GM10847 (cell line): ENCODE data around the gene ABCA12.

Experiments used
- POLR2A ChIP-seq: IDR thresholded peaks from 2 replicates; pipeline ENCODE4 v1.6.1; 2011; ENCODE audit not compliant: insufficient read length; ENCODE audit errors: extremely low read depth

The ABCA12 gene

DNA sequence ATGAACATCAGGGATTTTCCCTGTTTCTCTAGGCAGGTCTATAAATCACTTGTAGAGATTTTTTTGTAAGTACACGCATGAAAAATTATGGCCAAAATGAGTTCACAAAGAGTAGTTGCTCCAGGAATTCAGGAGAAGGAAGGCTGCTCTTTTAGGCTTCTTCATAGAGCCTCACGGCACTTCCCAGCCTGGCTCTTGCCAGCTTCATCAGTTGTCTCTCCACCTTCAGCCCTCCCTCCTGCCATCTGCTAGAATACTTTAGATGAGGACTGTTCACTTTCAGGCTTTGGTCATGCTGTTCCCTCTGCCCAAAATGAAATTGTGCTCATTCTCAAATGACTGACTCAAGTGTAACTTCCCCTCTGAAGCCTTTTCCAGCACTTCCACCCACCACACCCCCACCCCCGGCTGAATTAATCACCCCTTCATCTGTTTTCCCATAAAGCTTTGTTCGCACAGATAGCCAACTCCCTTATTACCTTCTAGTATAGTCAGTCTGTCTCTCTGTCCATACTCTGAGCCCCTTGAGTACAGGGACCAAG lies 1.8 kb upstream of the ABCA12 start:
- TF ChIP-seq POLR2A, result no peak

DNA sequence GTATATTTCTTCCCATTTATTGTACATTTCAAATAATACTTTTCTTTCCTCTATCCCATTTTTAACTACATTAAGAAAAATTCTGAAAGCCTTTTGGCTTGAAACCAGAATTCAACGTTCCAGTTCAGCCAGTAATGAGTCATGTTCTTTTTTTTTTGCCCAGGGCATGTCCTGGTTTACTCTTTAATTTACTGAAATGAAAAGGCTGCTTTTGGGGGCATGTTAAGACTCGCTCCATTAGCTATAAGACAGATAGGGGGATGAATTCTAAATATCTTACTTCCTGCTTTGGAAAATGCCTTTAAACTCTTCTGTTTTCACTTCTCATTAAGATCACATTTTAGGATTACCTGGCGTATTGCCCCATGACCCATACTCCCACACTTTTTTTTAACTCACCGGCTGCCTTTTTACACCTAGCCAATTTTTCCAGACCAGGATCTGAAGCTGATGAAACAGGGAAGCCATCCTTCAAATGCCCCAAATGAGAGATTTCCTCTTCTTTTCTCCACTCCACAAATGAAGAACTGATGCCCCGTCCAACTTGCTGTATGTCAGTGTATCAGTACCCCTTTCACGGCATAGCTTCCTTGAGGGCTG lies 585 bp downstream of the ABCA12 start:
- no peak for TF ChIP-seq POLR2A

DNA sequence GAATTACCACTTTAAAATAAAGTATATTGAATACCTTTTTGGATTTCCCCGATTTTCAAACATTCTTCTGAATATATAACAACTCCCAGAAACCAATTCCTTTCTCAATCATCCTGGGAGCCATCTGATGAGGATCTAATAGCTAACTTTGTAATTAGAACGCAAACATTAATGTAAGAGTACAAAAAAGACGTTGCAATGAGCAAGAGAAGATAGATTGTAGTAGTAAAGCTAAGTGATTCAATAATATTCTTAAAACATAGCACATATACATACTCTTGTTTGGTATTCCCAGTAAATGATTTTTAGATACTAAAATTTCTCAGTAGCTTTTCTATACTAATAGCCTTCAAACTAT lies 1.1 kb downstream of the ABCA12 start:
- no peak for TF ChIP-seq POLR2A

DNA sequence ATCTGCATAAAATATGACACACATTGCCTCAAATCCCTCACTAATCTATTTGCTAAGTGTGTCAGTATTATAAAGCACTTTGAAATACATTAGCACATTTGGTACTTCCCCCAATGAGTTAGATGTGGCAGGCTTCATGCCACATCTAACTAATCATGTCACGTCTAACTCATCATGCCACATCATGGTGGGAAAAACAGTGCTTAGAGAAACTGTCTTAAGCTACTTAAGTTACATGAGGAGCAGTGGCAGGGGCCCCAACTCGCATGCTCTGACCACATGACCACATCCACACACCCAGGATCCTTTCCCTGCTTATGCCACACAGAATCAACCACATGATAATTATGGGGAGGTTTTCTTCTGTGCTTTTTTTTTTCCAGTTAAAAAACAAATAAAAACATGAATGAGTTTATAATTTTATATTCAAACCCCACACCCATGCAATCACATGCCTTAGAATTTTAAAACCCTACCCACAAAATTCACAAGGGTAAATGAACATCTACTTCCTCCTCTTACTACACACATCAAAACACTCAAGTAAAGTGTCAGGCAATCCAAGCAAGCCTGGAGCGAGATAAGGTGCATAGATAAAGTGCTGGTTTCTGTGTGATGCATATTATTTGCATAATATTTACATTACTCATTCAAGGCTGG lies 1.6 kb downstream of the ABCA12 start:
- TF ChIP-seq POLR2A, result no peak

DNA sequence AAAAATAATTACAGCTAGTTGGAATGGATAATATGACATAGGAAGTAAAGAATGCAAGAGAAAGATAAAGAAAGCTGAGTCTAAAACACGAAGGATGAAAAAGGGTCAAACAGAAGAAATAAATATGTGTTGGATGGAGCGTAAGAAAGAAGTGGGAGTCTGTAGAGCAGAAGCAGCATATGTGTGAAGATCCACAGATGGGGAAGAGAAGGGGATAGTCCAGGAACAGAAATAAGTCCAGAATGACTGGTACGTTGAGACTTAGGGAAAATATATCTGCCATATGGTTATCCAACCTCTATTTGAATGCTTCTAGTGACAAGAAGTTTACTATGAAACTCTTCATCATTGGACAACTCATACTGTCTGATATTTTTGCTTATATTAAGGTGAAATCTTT lies 18.0 kb downstream of the ABCA12 start:
- TF ChIP-seq POLR2A, result no peak

DNA sequence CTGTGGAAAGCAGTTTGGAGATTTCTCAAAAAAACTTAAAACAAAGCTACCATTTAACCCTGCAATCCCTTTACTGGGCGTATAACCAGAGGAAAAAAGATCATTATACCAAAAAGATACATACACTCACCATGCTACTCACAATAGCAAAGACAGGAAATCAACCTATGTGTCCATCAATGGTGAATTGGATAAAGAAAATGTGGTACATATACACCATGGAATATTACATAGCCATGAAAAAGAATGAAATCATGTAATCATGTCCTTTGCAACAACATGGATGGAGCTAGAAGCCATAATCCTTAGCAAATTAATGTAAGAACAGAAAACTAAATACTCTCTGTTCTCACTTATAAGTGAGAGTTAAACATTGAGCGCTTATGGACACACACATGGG lies 18.6 kb downstream of the ABCA12 start:
- TF ChIP-seq POLR2A, result no peak

DNA sequence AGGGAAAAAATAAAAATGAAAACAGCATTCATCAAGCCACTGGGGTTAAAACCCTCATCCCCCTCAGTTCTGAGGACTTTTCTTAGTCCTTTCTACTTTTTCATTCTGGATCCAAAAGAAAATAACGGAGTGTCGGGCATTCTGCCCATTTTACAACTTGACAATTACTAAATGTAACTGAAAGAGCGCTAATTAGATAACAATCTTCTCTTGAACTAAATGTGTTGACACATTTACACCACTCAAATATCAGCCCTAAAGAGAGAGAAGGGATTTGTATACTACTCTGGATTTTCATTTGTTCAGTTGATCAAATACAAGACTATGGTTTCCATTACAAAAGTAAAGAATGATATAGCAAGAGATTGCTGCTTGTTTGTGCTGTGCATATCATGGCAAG lies 27.5 kb downstream of the ABCA12 start:
- no peak for TF ChIP-seq POLR2A

DNA sequence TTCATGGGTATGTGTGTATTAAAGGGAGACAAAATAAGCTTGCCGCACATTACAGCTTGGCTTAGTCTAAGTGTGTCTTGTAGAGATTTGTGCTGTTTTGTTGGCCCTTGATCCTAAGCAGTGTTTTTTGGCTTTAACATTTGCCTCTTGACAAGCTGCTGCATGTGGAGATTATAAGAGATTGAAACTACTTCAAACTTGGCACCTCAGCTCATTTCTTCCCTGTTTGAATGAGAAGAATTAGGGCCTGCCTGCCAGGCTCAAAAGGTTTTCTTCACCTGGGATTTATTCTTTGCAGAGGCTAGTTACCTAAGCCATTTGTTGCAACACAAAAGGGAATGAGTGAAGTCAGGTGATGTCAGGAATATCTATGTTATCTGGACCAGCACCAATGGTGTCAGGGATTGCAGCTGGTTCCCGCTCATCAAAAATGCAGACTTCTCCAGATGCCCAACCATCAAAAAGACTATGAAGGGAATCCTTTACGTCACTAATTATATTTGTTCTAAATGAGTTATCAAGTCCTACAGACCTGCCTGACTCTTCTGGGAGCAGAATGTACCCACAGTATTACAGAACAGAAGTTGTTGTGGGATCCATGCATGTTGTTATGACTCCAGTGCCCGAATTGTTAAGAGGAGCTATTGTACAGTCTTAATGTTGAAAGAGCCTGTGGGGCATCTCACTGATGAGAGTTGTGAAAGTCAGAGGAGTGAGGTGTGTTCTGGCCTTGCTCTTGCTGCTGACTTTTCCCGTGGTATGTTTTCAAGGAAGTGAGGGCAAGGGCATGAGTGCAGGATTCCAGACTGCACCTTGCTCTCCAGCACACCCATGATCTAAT lies 31.0 kb downstream of the ABCA12 start:
- TF ChIP-seq POLR2A, result no peak

DNA sequence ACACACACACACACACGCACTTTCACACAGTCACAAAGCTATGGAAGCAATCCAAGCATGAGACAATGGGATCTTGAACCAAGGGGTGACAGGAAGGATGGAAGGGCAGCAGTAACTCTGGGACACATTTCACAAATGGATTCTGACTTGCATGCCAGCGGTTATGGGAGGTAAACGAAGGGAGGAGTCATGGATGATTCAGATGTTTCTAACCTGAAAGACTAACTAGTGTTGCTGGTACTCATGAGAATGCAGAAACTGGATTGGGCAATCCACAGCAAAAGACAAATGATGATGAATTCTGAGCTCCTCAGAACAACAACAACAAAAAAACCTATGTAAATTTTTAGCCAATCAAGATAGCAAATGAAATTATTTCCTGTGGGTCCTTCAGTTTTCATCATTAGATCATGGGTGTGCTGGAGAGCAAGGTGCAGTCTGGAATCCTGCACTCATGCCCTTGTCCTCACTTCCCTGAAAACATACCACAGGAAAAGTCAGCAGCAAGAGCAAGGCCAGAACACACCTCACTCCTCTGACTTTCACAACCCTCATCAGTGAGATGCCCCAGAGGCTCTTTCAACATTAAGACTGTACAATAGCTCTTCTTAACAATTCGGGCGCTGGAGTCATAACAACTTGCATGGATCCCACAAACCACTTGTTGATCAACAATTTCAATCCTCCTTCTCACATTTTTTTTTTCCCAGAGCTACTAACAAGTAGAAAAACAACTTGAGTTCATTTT lies 32.6 kb downstream of the ABCA12 start:
- TF ChIP-seq POLR2A, result no peak

DNA sequence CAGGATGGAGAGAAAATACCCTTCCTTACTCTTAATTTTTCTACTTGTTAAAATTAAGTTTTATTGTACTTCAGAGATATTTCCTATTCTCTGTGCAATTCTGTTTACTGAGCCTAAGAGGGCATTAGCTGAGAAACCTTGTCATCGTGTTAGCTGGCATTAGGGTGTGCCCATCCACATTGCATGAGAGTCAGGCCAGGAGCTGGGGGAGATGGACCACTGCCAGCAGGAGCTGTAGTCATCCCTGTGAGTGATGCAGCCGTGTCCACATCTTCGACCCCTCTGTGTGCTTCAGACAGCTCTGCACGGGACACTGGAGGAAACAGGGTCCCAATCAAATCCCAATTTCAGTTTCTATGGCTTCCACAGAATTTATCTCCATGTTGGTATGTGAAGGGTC lies 34.2 kb downstream of the ABCA12 start:
- TF ChIP-seq POLR2A, result no peak

DNA sequence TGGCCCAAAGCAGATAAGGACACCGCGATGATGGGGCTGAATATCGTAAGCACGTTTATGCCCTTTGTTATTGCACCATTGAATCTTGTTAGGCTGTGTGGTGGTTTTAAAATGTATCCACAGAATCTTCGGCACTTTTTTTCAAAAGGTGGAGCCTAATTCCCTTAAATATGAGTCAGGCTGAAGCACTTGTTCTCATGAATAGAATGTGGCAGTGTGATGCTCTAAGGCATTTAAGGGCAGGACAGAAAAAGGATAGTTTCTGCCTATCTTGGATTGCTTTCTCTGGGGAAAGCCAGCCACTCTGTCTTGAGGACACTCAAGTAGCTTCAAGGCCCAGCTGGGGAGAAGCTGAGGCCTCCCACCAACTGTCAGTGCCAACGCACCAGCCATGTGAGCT lies 39.6 kb downstream of the ABCA12 start:
- TF ChIP-seq POLR2A, result no peak

DNA sequence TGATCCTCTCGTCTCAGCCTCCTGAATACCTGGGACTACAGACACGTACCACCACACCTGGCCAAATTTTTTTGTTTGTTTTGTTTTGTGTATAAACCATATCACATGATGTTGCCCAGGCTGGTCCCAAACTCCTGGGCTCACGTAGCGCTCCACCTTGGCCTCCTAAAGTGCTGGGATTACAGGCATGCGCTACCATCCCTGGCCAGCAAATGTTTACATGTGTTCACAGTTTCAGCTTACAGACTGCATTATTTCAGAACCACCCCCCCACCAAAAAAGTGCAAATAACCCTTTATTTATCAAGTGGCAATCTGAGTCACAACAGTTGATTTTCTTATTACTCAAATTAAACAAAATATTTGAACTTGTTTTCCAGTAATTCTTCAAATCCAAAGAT lies 54.3 kb downstream of the ABCA12 start:
- TF ChIP-seq POLR2A, result no peak

DNA sequence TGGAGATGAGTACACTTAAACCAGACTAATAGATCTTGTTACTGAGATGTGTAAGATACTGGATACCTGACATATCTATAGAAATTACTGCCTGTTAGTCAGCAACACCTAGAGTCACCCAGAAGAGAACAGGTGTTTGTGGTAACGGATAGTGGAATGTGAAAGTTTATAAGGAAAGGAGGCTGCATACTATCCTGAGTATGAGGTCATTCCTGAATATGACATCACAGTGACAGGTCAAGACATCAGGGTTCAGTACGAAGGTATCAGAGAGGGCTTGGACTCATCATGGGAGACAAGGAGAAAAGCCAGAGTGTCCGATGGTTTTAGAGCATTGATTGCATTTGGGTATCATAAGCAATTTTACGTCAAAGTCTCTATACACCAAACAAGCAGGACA lies 55.3 kb downstream of the ABCA12 start:
- no peak for TF ChIP-seq POLR2A

DNA sequence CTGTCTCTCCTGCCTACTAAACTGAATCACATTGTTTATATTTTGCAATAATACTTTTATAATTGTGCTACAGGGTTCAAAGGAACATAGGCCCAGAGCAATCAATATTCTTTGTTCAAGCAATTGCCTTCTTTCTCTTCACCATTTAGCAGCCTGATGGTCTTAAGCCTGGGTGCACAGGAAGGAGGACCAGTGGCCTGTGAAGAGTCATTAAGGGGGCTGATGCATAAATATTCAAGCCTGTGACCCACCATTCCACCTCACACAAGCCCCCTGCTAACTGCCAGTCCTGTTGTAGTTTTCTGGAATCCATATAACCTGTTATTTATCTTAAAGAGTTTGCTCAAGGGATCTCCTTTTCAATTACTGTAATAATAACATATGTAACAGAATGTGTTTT lies 56.0 kb downstream of the ABCA12 start:
- no peak for TF ChIP-seq POLR2A

DNA sequence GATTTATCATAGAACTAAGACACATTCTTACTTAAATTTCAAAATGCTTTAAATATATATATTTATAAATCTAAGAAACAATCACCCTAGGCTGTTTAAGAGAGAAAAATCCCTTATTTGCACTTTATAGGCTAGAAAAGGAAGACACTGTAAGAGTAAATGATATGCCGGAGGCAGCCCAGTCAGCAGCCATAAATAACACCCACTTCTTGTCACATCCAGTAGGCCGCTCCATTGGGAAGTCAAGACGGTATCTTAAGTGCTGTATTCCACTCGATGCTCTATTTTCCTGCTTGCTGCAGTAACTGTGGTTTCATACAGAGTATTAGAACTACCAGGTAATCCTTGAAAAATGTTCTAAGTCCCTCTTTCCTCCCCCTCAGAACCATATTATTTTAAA lies 57.9 kb downstream of the ABCA12 start:
- TF ChIP-seq POLR2A, result no peak
